Heart right ventricle (tissue), 16 donors: ENCODE results near the gene FAM131C. TPM values are rescaled to one million over a fixed set of nuclear protein-coding genes. Genes with fewer than 3 reads are reported as not detected.

Source experiments
- ATAC-seq, 8 donors: fragments of 200-7000 bp; cut with Tn5 transposase; one replicate each; pipeline ENCODE4 v1.9.1; 2020; ENCODE audit warnings: mild to moderate bottlenecking in 8 of 8, moderate library complexity in 8 of 8, moderate number of reproducible peaks in 1 of 8
- DNase-seq, 2 donors: peaks; one replicate each; pipeline ENCODE4 v3.0.0-alpha.2; 2020
- H3K27ac ChIP-seq, 10 donors: fragments of 200-600 bp; sonication (generic) in 2 of 10; one replicate each; pipeline versions ENCODE4 v1.5.0 to v1.8.0; 2020 to 2022; ENCODE audit warnings: mild to moderate bottlenecking in 3 of 10
- H3K27me3 ChIP-seq, 7 donors: fragments of 200-600 bp; one replicate each; pipeline ENCODE4 v1.8.0; 2021 to 2022; ENCODE audit warnings: mild to moderate bottlenecking in 2 of 7
- H3K36me3 ChIP-seq, 9 donors: fragments of 200-600 bp; sonication (generic) in 1 of 9; one replicate each; pipeline versions ENCODE4 v1.5.0 to v1.8.0; 2020 to 2022; ENCODE audit warnings: mild to moderate bottlenecking in 2 of 9
- H3K4me1 ChIP-seq, 9 donors: fragments of 200-600 bp; sonication (generic) in 1 of 9; one replicate each; pipeline versions ENCODE4 v1.5.0 to v1.8.0; 2020 to 2022; ENCODE audit warnings: mild to moderate bottlenecking in 4 of 9
- H3K4me3 ChIP-seq, 10 donors: fragments of 200-600 bp; sonication (generic) in 2 of 10; one replicate each; pipeline versions ENCODE4 v1.5.0 to v1.8.0; 2020 to 2022; ENCODE audit warnings: mild to moderate bottlenecking in 7 of 10, moderate library complexity in 2 of 10
- H3K9me3 ChIP-seq, 11 donors: fragments of 200-600 bp in 10 of 11; sonication (generic) in 2 of 11; one replicate each; pipeline versions ENCODE4 v1.5.0 to v1.8.0; 2013 to 2022; ENCODE audit warnings: mild to moderate bottlenecking in 2 of 11, control low read depth in 1 of 11, moderate library complexity in 1 of 11
- WGBS, 2 donors: extraction: QIAGEN DNeasy Blood & Tissue Kit; methylation state at CpG; one replicate each; pipeline ENCODE4 v1.1.7; 2013; ENCODE audit warnings: inconsistent platforms in 1 of 2; 5-methylcytosine and 5-hydroxymethylcytosine counted together
- intact Hi-C, 10 donors: fragments of 100-400 bp; cut with DNase I; formaldehyde crosslinking; loops; one replicate each; pipeline versions ENCODE4 v1.11.1 to v1.14.2; 2022
- polyA plus RNA-seq, 2 donors: library from polyadenylated mRNA; stranded (reverse); fragments of 200-250 nt; gene quantifications; one replicate each; pipeline ENCODE4 v1.2.3, GENCODE V29; 2013
- total RNA-seq, 10 donors: library from RNA; stranded (reverse); fragmentation: NEBNext Ultra II Directional in 3 of 10; extraction: Animal tissue kit (Norgen Biotek cat#: 25700) in 3 of 10; gene quantifications; one replicate each; pipeline versions ENCODE4 v1.2.1 to v1.2.4, GENCODE V29; 2021 to 2023
- TF ChIP-seq, protein P1 (sequence below), 9 donors: fragments of 200-600 bp; sonication (generic) in 2 of 9; IDR thresholded peaks; one replicate each; pipeline versions ENCODE4 v1.5.0 to v1.8.0; 2021 to 2022; ENCODE audit warnings: antibody characterized with exemption in 9 of 9, mild to moderate bottlenecking in 5 of 9, moderate library complexity in 1 of 9
- donor health status: Arrhythmogenic right ventricular cardiomyopathy.
- donor health status: ischemic (EF 13 %, LVEDD 7.1; RV severe dilation, severe dysfunction).
- donor health status: healthy with polysubstance abuse.
- donor health status: DM: no; HTN: yes; CAD: no.
- donor health status: DM: no; HTN: no; CAD: no.
- donor health status: ischemic (EF 25% LVEDD 6.9; RV normal size, moderate dysfunction).
- donor health status: ischemic (EF 25% LVEDD 5.7; RV mildly dilated, moderate dysfunction).
- donor health status: healthy.
- donor health status: DM: yes; HTN: yes; CAD: no.
- donor health status: Ischemic cardiomyopathy.
- donor health status: ischemic (EF 35%, LVEDD 5.7; RV mildly dilated, moderate dysfunction).
- donor health status: nonischemic (EF 11% LVEDD 7.7; RV severe dilation, severe dysfunction).
- donor health status: DM: yes; HTN: yes; CAD: no.
- donor health status: PGD.
- donor health status: ischemic (EF 29% LVEDD 5.4; RV normal size, mild dysfunction).
- donor health status: nonischemic (EF 23%, LVEDD 6.1; RV moderate dilation, normal function).

The FAM131C gene
- total and polyA plus RNA-seq, 12 donors = 0.72 to 11.8 (median 2.4) TPM

DNA sequence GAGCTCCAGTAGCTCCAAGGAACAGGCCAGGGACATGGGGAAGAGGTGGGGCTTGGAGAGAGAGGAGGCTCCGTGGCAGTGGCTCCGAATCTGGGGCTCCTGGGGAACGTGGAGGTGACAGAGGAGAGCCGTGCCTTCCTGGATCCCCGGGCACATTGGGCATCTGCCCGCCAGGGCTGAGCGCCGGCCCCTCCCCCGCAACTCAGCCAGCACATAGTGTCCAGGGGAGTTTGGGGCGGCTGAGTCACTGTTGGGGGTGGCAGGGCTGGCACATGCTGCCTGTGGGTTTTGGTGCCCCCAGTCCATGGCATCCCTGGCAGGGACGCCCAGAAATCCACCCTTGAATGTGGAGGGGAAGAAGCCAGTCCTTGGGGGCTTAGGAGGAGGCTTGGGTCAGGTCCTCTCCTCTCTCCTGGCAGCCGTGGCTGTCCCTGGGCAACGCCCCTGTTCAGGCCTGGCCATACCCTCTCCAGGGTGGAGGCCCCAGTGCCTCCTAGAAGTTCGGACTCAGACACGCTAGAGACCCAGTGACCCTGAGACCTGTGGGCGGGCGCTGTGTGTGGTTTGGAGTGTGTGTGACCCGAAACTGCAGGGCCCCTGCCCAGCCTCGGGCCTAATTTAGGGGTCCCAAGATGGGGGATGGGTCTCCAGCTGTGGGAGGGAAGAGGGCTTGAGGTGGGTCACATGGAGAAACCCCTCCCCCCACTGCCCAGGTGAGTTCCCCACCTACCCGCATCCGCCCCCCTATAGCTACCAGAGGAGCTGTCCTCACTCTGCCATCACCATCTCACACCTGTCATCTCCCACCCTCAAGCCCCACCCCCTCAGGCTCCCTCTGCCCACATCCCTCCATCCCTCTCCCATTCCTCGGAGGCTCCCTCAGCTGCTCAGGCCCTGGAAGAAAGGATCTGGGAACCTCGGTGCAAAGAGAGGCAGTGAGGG, 57.2 kb downstream of the FAM131C start:
- DNase-seq (peak in 1 of 2 donors; percentile 53), ATAC-seq (peak in 1 of 8 donors; percentile 8)
- peaks cover 15 to 72% (median 44%) of the 10 kb centered on the region in 9 donors for H3K4me1 ChIP-seq
- H3K4me3 ChIP-seq = peak overlapping the region; percentile 50 to 73 (median 62)
- peaks cover 0 to 17% (median 0%) of the 10 kb centered on the region in 9 donors for H3K36me3 ChIP-seq
- no peaks in the 10 kb centered on the region for H3K27me3 ChIP-seq
- 48 to 55% methylated on average over 23 of the region's 23 CpGs for WGBS, 2 donors
- TF ChIP-seq, protein P1, sequence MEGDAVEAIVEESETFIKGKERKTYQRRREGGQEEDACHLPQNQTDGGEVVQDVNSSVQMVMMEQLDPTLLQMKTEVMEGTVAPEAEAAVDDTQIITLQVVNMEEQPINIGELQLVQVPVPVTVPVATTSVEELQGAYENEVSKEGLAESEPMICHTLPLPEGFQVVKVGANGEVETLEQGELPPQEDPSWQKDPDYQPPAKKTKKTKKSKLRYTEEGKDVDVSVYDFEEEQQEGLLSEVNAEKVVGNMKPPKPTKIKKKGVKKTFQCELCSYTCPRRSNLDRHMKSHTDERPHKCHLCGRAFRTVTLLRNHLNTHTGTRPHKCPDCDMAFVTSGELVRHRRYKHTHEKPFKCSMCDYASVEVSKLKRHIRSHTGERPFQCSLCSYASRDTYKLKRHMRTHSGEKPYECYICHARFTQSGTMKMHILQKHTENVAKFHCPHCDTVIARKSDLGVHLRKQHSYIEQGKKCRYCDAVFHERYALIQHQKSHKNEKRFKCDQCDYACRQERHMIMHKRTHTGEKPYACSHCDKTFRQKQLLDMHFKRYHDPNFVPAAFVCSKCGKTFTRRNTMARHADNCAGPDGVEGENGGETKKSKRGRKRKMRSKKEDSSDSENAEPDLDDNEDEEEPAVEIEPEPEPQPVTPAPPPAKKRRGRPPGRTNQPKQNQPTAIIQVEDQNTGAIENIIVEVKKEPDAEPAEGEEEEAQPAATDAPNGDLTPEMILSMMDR (IDR thresholded peaks at IDR 0.05) = no peak
- no peaks in the 10 kb centered on the region for H3K9me3 ChIP-seq
- peak overlapping the region; percentile 86 to 99 (median 96) for H3K27ac ChIP-seq
- intact Hi-C loops = no loop called here

DNA sequence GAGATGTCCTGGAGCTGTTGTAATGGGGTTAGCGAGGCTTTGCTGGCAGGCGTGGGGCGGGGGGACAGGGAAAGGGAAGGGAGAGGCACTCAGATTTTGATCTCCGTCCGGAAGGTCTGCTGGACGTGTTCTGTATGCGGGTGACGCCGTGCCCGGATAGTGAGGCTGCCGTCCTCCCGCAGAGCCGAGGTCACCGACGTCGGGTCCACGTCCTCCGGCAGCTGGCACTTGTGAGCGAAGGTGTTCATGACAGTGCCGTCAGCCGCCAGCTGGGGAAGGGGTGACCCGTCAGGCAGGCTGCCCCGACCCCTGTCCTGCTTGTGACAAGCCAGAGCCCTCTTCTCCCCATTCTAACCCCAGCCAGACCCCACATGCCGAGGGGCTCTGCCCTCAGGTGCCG, 58.0 kb downstream of the FAM131C start:
- TF ChIP-seq, protein P1 (IDR thresholded peaks at IDR 0.05) = no peak
- peaks cover 15 to 72% (median 44%) of the 10 kb centered on the region in 9 donors for H3K4me1 ChIP-seq
- peaks cover 0 to 17% (median 0%) of the 10 kb centered on the region in 9 donors for H3K36me3 ChIP-seq

DNA sequence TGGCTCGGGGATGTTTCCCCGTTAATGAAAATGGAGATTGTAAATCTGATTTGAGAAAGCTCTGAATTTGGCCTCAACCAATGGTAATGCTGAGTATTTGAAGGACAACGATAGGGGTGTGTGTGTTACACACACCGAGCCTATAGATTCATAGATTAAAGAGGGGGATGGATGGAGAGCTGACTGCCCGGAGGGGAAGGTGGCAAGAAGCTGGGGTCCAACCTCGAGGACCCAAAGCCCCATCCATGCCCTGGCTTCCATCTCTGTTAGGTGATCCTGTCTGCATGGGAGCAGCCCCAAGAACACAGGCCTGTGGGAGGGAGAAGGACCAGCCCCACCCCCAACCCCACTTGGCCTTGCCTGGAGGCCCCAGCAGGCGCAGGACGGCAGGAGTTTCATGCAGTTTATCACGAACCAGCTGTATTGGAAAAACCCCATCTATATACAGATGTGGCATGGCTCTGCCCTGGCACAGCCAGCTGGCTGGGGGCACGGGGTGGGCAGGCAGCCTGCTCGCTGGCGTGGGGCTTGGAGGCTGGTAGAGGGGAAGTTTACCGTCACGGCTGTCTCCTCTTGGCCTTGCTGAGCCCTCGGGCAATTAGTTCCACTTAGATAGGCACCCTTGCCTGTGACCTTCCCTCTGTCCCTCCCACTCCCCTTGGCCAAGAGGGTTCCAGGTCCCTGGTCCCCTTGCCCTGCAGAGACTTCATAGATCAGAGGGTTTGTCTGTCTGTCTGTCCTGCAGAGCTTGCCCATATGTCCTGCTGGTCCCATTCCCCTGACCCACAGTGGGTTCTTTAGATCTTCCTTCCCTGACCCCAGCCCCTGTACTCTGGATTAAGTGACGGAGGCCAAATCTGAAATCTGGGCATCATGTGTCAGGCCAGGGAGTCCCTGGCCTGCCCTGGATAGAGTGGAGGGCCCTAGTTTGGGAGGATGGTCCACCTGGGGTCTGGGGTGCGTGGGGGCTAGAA, 58.7 kb downstream of the FAM131C start:
- Histone ChIP-seq H3K36me3 (peaks cover 0 to 17% (median 0%) of the 10 kb centered on the region in 9 donors), H3K9me3 (no peaks in the 10 kb centered on the region), H3K4me3 (peak overlapping the region in 9 of 10 donors; percentile 50 to 73 (median 66)), H3K27me3 (no peaks in the 10 kb centered on the region), H3K4me1 (peaks cover 15 to 66% (median 44%) of the 10 kb centered on the region in 9 donors), H3K27ac (peak overlapping the region; percentile 86 to 99 (median 96))
- ATAC-seq = peak in 1 of 8 donors; percentile 5
- TF ChIP-seq, protein P1 (IDR thresholded peaks at IDR 0.05) = no peak
- 40 to 47% methylated on average over 17 of the region's 17 CpGs for WGBS, 2 donors
- intact Hi-C loops = no loop called here
- DNase-seq = peak; percentile 54 to 71

More for the DNA sequence above, 58.0 kb downstream of the FAM131C start:
- no peaks in the 10 kb centered on the region for H3K27me3 ChIP-seq
- H3K27ac ChIP-seq = peak overlapping the region; percentile 86 to 99 (median 96)
- ATAC-seq = no peak
- DNase-seq = no peak
- no peaks in the 10 kb centered on the region for H3K9me3 ChIP-seq
- peak overlapping the region; percentile 26 to 73 (median 62) for H3K4me3 ChIP-seq
- 44 to 78% methylated on average over 22 to 25 of the region's 25 CpGs for WGBS, 2 donors
- intact Hi-C loops = no loop called here

DNA sequence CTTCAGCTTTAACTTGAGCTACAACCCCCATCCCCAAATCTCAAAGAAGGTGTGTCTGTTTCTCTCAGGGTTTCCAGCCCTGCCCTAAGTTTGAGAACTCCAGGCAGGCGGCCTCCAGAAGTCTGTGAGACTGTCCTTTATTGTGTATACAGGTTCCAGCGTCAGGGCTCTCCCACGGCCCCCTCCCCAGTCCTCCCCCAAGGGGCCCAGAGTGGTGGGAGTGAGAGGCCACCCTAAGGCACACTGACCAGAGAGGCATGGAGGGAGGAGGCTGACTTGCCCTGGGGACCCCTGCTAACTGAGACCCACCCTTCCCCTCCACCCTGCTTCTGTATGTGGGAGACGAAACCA, 59.6 kb downstream of the FAM131C start:
- H3K27me3 ChIP-seq = no peaks in the 10 kb centered on the region
- TF ChIP-seq, protein P1 (IDR thresholded peaks at IDR 0.05) = no peak
- peaks cover 10 to 56% (median 38%) of the 10 kb centered on the region in 9 donors for H3K4me1 ChIP-seq
- no peaks in the 10 kb centered on the region for H3K9me3 ChIP-seq
- ATAC-seq = no peak
- H3K27ac ChIP-seq = peak overlapping the region; percentile 86 to 99 (median 96)
- H3K4me3 ChIP-seq = peak overlapping the region in 4 of 10 donors; percentile 48 to 73 (median 62)
- intact Hi-C loops = no loop called here
- H3K36me3 ChIP-seq = peaks cover 0 to 17% (median 0%) of the 10 kb centered on the region in 9 donors
- WGBS, 2 donors = 37 to 41% methylated on average over 4 of the region's 4 CpGs
- DNase-seq = no peak
